ENCODE measurements around the gene WIZ.

The WIZ gene

DNA sequence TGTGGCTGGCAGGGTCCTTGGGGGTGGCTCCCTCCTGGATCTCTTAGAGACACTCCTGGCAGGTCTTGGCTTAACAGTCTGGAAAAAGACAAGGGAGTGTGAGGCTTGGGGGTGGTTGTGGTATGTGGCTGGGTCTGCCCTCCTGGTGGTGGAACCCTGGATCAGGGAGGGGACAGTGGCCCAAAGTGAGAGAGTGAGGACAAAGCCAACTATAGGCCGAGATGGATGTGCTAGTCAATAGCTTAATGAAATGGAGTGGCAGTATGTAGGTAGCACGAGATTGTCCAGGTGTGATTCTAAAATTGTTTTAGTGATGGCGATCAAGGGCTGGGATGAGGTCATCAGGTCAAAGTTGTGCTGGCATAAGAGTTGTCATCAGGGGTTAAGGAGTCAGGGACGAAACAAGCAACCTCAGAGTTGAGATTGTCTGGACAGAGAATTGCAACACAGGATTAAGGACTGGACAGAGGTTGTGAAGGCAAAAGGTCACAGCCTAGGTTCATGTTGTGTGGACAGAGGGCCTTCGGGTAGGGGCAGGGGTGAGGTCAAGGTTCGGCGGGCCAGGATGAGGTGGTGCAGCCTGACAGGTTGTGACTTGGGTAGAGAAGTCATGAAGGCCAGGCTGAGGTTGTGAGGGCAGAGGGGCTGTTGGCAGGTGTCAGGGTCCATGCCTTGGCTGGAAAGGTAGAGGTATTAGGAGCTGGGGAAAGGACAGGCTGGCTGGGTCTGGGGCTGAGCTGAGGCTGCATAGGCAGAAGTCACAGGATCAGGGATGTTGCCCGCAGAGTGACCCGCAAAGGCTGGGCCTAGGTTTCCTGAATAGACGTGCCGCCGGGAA is 19.1 kb upstream of the WIZ start:
- DNase-seq (ENCODE audit: low spot score): no peak
- no peak for TF ChIP-seq CTCF (IDR thresholded peaks at IDR 0.05; ENCODE audit: extremely low read depth, missing control alignments)

GRCh38 chr19:15467734-15468214 is 18.0 kb upstream of the WIZ start:
- TF ChIP-seq CTCF (IDR thresholded peaks at IDR 0.05; ENCODE audit: extremely low read depth, missing control alignments): no peak
- no peak for DNase-seq (ENCODE audit: low spot score)

- DNase-seq (ENCODE audit: low spot score): peak; percentile 72
- no peak for TF ChIP-seq CTCF (IDR thresholded peaks at IDR 0.05; ENCODE audit: extremely low read depth, missing control alignments)
Measured at GRCh38 chr19:15466851-15467733, 17.3 kb upstream of the WIZ start.

DNA sequence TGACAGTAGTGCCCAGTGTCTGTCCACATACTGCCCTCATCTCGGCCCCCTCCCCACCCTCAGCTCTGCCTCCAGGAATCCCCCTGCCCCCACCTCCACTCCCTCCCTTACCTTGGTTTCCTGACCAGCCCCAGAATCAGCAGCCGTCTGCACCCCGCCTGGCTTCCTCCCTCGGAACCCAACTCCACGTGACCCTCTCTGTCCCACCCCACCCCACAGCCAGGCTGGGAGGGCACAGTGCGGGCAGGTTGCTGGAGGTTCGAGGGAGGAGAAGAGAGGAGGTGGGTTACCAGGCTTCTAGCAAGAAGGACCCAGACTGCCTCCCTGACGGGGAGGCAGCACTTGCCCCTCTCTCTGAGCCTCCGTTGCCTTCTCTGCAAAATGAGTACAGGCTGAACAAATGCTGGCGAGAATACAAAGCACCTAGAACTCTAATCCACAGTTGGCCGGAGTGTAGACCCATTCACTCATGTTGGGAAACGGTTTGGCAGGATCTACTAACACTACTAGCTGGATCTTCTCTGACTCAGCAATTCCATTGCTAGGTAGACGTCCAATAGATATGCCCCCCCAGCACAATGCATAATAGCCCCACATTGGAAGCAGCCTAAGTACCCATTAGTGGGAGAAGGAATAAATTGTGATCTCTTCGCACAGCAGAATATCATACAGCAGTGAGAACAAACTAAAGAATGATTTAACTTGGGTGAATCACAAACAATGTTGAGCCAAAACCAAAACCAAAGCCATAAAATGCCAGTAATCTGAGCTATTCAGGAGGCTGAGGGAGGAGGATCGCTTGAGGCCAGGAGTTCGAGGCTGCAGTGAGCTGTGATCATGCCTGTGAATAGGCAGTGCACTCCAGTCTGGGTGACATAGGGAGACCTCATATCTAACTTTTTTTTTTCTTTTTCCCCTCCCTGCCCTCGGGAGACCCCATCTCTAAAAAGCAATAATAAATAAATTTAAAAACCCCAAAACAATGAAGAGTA is 14.9 kb upstream of the WIZ start, which contains the start of gene RASAL3:
Gene RASAL3, minus strand, starts transcription at position 151 of the 992 bp plus-strand sequence. CDS start 186 bp downstream, outside the sequence.
- peak; percentile 81 for DNase-seq (ENCODE audit: low spot score)

GRCh38 chr19:15463861-15464371 is 14.2 kb upstream of the WIZ start:
- DNase-seq (ENCODE audit: low spot score): peak; percentile 79
- peak; percentile 1 for TF ChIP-seq CTCF (IDR thresholded peaks at IDR 0.05; ENCODE audit: extremely low read depth, missing control alignments)

More for the DNA sequence above, 14.9 kb upstream of the WIZ start, which contains the start of gene RASAL3:
- no peak for TF ChIP-seq CTCF (IDR thresholded peaks at IDR 0.05; ENCODE audit: extremely low read depth, missing control alignments)

DNA sequence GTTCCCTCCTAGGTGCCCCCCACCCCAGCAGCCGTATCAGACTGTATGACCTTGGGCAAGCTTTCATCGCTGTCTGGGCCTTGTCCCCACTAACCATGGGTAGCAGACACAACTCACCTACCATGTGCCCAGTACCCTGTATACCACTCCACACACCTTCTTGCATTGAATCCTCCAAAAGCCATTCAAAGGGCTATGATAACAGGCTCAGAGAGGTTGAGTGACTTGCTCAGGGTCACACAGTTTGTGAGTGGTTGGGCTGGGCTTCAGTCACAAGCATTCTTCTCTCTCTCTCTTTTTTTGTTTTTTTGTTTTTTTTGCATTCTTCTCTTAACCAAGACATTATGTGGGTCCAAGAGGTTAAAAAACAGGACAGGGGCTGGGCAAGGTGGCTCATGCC is 11.9 kb upstream of the WIZ start:
- no peak for DNase-seq (ENCODE audit: low spot score)
- no peak for TF ChIP-seq CTCF (IDR thresholded peaks at IDR 0.05; ENCODE audit: extremely low read depth, missing control alignments)
